NB4 (cell line): ENCODE results near the gene ZNF319.

Experiments used
- POLR2A ChIP-seq: IDR thresholded peaks from 2 replicates; pipeline ENCODE4 v1.6.1; 2011; ENCODE audit warnings: mild to moderate bottlenecking; ENCODE audit not compliant: insufficient read length; ENCODE audit errors: extremely low read depth
- TF ChIP-seq, protein P1 (sequence below): IDR thresholded peaks from one replicate; pipeline ENCODE4 v1.5.1; 2012; ENCODE audit warnings: low read depth, low read length

DNA sequence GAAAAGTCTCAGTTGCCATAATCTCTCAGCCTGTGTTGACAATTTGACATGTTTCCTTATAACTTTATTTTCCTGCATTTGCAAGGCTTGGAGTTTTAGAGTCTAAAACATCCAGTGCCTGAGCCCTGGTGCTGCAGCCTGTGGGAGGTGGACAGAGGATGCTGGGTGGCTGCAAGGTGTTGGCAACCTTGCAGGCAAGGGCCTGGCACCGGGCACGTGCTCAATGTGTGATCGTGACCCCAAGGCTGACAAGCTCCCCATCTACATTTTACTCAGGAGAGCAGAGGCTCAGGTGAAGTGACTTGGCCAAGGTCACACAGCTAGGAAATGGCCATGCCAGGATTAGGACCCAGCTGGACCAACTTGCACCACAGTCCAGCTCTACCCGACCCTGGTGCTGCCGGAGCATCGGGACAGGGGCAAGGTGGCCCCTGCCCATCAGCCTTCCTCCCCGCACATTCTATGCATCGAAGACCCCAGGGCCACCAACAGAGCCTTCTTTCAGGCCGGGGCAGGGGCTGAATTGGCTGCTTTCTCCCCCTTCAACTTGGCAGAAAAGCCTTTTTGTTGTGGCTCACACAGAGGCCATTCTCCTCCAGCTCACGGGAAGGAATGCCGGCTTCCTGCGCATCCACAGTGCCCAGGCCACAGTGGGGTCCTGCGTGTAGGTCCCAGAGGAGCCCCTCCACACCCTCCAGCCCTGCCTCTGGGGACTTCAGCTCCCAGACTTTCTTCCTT lies 48.2 kb upstream of the ZNF319 start:
- TF ChIP-seq, protein P1, sequence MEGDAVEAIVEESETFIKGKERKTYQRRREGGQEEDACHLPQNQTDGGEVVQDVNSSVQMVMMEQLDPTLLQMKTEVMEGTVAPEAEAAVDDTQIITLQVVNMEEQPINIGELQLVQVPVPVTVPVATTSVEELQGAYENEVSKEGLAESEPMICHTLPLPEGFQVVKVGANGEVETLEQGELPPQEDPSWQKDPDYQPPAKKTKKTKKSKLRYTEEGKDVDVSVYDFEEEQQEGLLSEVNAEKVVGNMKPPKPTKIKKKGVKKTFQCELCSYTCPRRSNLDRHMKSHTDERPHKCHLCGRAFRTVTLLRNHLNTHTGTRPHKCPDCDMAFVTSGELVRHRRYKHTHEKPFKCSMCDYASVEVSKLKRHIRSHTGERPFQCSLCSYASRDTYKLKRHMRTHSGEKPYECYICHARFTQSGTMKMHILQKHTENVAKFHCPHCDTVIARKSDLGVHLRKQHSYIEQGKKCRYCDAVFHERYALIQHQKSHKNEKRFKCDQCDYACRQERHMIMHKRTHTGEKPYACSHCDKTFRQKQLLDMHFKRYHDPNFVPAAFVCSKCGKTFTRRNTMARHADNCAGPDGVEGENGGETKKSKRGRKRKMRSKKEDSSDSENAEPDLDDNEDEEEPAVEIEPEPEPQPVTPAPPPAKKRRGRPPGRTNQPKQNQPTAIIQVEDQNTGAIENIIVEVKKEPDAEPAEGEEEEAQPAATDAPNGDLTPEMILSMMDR = no peak
- no peak for TF ChIP-seq POLR2A
